GM18511 (cell line): Measurements from ENCODE around the gene EML6.

Experiments used
- ATAC-seq: cut with Tn5 transposase; IDR thresholded peaks from one replicate; pipeline ENCODE4 v1.9.1; 2021; ENCODE audit warnings: mild to moderate bottlenecking, moderate library complexity; ENCODE audit not compliant: unreplicated experiment

EML6 gene

GRCh38 chr2:55012672-55013484, 289.4 kb downstream of the EML6 start:
- no peak for ATAC-seq

- no peak for ATAC-seq
Observed at GRCh38 chr2:55013936-55014335, 290.5 kb downstream of the EML6 start.

- no peak for ATAC-seq
Observed at GRCh38 chr2:55014962-55015939, 291.8 kb downstream of the EML6 start.

GRCh38 chr2:55017428-55017827, 294.0 kb downstream of the EML6 start:
- ATAC-seq, result no peak

DNA sequence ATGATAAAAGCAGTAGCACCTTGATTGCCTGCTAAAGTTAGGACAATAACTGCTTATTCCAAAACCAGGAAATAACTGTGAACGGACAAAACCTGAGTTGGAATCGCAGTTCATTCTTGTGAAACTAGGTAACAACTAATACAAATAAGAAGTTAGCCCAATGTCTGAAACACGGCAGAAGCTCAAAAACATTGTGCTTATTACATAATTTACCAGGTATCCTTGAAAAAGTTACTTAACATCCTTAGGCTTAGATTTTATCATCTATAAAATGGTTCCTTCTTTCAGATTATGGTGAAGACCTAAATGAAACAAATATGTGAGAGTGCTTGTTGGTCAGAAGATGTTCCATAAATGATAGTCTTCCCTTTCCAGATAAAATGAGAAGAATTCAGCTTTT, 294.4 kb downstream of the EML6 start:
- ATAC-seq, result no peak

DNA sequence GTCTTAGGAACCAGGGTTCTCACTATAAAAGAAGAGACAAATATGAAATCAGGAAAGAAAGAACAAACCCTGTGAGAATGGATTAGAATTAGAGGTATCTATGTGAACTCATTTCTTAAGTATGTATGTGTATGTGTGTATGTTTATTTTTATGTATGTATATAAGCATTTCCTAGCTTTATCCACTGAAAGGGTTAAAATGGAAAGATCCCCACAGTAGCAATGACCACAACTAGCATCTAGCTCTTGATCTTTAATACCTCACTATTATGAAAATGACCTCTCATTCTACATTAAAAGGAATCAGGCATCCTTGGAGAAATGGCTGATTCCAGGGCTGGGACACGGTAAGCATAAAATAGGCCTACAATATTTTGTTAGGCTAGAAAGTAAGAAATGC, 295.2 kb downstream of the EML6 start:
- ATAC-seq, result no peak

- ATAC-seq, result no peak
Observed at GRCh38 chr2:55019526-55020258, 296.2 kb downstream of the EML6 start.
